ENCODE results near the gene CKAP4. TPM values are rescaled to one million over a fixed set of nuclear protein-coding genes. Genes with fewer than 3 reads are reported as not detected.

Gene CKAP4
- total RNA-seq, 2 experiments from 2014 or later, result 14.7 to 15.7 TPM

DNA sequence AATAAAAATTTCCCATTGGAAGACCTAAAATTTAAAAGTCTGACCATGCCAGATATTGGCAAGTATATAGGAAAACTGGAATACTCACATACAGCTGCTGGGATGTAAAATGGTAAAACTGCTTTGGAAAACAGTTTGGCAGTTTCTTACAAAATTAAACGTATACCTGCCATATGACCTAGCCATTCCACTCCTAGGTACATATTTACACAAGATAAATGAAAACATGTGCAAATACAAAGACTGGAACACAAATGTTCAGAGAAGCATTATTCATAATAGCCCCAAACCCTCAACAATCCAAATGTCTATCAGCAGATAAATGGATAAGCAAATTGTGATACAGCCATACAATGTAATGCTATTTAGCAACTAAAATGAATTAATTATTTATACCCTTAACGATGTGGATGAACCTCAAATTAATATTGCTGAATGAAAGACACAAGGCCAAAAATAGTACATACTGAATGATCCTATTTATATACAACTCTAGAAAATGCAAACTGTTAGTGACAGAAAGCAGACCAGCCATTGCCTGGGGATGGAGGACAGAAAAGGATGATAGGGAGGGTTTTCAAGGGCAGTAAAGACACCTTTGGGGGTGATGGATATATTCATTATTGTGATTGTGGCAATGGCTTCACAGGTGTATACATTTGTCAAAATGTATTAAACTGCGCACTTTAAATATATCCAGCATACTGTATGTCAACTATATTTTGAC is 33.4 kb upstream of the CKAP4 start:
- H3K9me3 ChIP-seq (ENCODE audit: control insufficient read depth in 1 of 2, insufficient read depth in 1 of 2, low read length in 2 of 2), result peaks cover 8 to 12% of the 10 kb centered on the region in 2 experiments
- H3K27me3 ChIP-seq (ENCODE audit: control insufficient read depth in 1 of 2, insufficient read depth in 2 of 2, low read length in 2 of 2), result no peaks in the 10 kb centered on the region
- TF ChIP-seq, protein P1, sequence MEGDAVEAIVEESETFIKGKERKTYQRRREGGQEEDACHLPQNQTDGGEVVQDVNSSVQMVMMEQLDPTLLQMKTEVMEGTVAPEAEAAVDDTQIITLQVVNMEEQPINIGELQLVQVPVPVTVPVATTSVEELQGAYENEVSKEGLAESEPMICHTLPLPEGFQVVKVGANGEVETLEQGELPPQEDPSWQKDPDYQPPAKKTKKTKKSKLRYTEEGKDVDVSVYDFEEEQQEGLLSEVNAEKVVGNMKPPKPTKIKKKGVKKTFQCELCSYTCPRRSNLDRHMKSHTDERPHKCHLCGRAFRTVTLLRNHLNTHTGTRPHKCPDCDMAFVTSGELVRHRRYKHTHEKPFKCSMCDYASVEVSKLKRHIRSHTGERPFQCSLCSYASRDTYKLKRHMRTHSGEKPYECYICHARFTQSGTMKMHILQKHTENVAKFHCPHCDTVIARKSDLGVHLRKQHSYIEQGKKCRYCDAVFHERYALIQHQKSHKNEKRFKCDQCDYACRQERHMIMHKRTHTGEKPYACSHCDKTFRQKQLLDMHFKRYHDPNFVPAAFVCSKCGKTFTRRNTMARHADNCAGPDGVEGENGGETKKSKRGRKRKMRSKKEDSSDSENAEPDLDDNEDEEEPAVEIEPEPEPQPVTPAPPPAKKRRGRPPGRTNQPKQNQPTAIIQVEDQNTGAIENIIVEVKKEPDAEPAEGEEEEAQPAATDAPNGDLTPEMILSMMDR (IDR thresholded peaks at IDR 0.05), result no peak
- ChIA-PET POLR2A (interaction anchor here (4.3 kb wide), 1 partner anchor 22 kb away, joined by 70 read pairs; the partner anchor contains the start of gene TCP11L2), CTCF (interaction anchor here (1.4 to 3.7 kb wide), 8 partner anchors 11 to 57 kb away, joined by 3 to 34 read pairs (median 12); no protein-coding TSS in a partner anchor)
- Mint-ChIP-seq H3K4me3 (no peak overlapping the region), H3K9me3 (peaks cover 3% of the 10 kb centered on the region), H3K27me3 (peaks cover 10% of the 10 kb centered on the region), H3K27ac (no peak overlapping the region), H3K4me1 (ENCODE audit: low read depth) (no peaks in the 10 kb centered on the region), H3K36me3 (ENCODE audit: low read depth) (no peaks in the 10 kb centered on the region)
- H3K4me1 ChIP-seq (ENCODE audit: insufficient read depth, low read length), result no peaks in the 10 kb centered on the region
- DNase-seq, result no peak
- no peaks in the 10 kb centered on the region for H3K36me3 ChIP-seq (ENCODE audit: insufficient read depth, low read length)
- H3K4me3 ChIP-seq (ENCODE audit: low read length), result no peak overlapping the region
- no peak for ATAC-seq (ENCODE audit: poor library complexity)
- no peak overlapping the region for H3K27ac ChIP-seq (ENCODE audit: low read depth in 1 of 2, low read length in 2 of 2)
- intact Hi-C loops (cut with DNase I, micrococcal nuclease), result loop anchor here in 1 of 2 experiments (5.0 kb wide), 1 partner anchor 34 kb away; the partner anchor contains the start of gene CKAP4

DNA sequence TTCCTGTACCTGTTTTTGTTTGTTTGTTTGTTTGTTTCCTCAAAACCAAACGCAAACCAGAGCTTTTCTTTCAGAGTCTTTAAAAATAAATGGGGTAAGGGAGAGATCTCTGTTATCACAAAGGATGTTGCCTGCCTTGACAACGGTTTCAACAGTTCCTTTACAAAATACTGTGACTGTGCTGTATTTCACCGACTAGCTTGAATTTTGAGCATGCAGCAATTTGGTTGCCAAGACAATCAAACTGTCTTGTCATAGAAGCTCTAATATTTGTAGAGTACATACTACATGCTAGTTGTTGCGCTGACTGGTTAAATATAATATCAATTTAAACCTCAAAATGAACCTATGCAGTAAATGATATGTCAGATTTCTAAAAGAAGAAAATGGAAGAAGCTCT is 32.3 kb upstream of the CKAP4 start:
- Histone ChIP-seq H3K9me3 (ENCODE audit: control insufficient read depth in 1 of 2, insufficient read depth in 1 of 2, low read length in 2 of 2) (peaks cover 8 to 12% of the 10 kb centered on the region in 2 experiments), H3K27me3 (ENCODE audit: control insufficient read depth in 1 of 2, insufficient read depth in 2 of 2, low read length in 2 of 2) (no peaks in the 10 kb centered on the region), H3K36me3 (ENCODE audit: insufficient read depth, low read length) (no peaks in the 10 kb centered on the region), H3K4me1 (ENCODE audit: insufficient read depth, low read length) (no peaks in the 10 kb centered on the region), H3K27ac (ENCODE audit: low read depth in 1 of 2, low read length in 2 of 2) (no peak overlapping the region), H3K4me3 (ENCODE audit: low read length) (no peak overlapping the region)
- Mint-ChIP-seq H3K27ac (no peak overlapping the region), H3K36me3 (ENCODE audit: low read depth) (no peaks in the 10 kb centered on the region), H3K4me1 (ENCODE audit: low read depth) (no peaks in the 10 kb centered on the region), H3K4me3 (no peak overlapping the region), H3K9me3 (peaks cover 3% of the 10 kb centered on the region), H3K27me3 (peaks cover 10% of the 10 kb centered on the region)
- CTCF ChIA-PET, result interaction anchor here (0.9 to 3.7 kb wide), 2 partner anchors 54 to 56 kb away, joined by 4 to 19 read pairs; no protein-coding TSS in a partner anchor
- intact Hi-C loops (cut with DNase I, micrococcal nuclease), result loop anchor here in 1 of 2 experiments (5.0 kb wide), 1 partner anchor 33 kb away; the partner anchor contains the start of gene CKAP4
- TF ChIP-seq, protein P1 (IDR thresholded peaks at IDR 0.05), result no peak
- DNase-seq, result no peak
- no peak for ATAC-seq (ENCODE audit: poor library complexity)
- POLR2A ChIA-PET, result interaction anchor here (1.1 to 2.4 kb wide), 2 partner anchors 17 to 22 kb away, joined by 3 to 12 read pairs; no protein-coding TSS in a partner anchor

GRCh38 chr12:106276032-106276740 is 28.4 kb upstream of the CKAP4 start:
- TF ChIP-seq, protein P1 (IDR thresholded peaks at IDR 0.05), result no peak
- H3K27me3 ChIP-seq (ENCODE audit: control insufficient read depth in 1 of 2, insufficient read depth in 2 of 2, low read length in 2 of 2), result no peaks in the 10 kb centered on the region
- H3K4me3 ChIP-seq (ENCODE audit: low read length), result no peak overlapping the region
- no peak overlapping the region for H3K4me3 Mint-ChIP-seq
- DNase-seq (no peak), ATAC-seq (ENCODE audit: poor library complexity) (no peak)
- H3K4me1 Mint-ChIP-seq (ENCODE audit: low read depth), result no peaks in the 10 kb centered on the region
- H3K27ac Mint-ChIP-seq, result no peak overlapping the region
- H3K27ac ChIP-seq (ENCODE audit: low read depth in 1 of 2, low read length in 2 of 2), result no peak overlapping the region
- H3K36me3 ChIP-seq (ENCODE audit: insufficient read depth, low read length), result no peaks in the 10 kb centered on the region
- H3K4me1 ChIP-seq (ENCODE audit: insufficient read depth, low read length), result no peaks in the 10 kb centered on the region
- no peaks in the 10 kb centered on the region for H3K27me3 Mint-ChIP-seq
- ChIA-PET POLR2A (interaction anchor here (1.2 kb wide), 1 partner anchor 49 kb away, joined by 8 read pairs; no protein-coding TSS in a partner anchor), CTCF (no interaction called here)
- no peaks in the 10 kb centered on the region for H3K36me3 Mint-ChIP-seq (ENCODE audit: low read depth)
- no peaks in the 10 kb centered on the region for H3K9me3 Mint-ChIP-seq
- H3K9me3 ChIP-seq (ENCODE audit: control insufficient read depth in 1 of 2, insufficient read depth in 1 of 2, low read length in 2 of 2), result peaks cover 0 to under 1% of the 10 kb centered on the region in 2 experiments
- intact Hi-C loops (cut with DNase I, micrococcal nuclease), result no loop called here

Measured in CD4-positive, alpha-beta T cell (primary cell).